GM21723 (cell line): ENCODE results near the gene HHIP.

Experiments used
- ATAC-seq: cut with Tn5 transposase; IDR thresholded peaks from one replicate; pipeline ENCODE4 v1.9.1; 2021; ENCODE audit warnings: mild to moderate bottlenecking, moderate library complexity; ENCODE audit not compliant: unreplicated experiment

Gene HHIP

GRCh38 chr4:144645631-144646522 lies at the start of gene HHIP:
TSS of gene HHIP (plus strand) at chr4:144646156. CDS start at chr4:144646676, 520 bp downstream.
- ATAC-seq: peak; percentile 43

- ATAC-seq: no peak
These were observed 48.8 kb upstream of the HHIP start for GRCh38 chr4:144597171-144597570.

GRCh38 chr4:144599621-144600020 lies 46.3 kb upstream of the HHIP start:
- ATAC-seq: no peak

DNA sequence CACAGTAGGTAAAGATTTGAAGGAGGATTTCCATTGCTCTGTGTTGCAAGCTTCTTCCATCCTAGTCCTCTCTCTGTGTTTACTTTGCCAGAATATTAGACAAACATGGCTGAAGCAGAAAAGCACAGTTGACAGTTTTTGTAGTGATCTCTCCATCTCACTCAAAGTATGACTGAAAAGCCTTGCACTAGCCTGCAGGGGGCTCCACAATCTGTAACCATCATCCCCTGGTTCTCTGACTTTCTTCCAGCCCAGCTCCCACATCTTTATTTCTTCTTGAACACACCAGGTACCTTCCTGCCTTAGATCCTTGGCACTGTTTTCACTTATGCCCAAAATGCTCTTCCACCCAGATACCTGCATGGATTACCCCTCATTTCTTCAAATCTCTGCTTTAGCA lies 34.1 kb upstream of the HHIP start:
- ATAC-seq: no peak

DNA sequence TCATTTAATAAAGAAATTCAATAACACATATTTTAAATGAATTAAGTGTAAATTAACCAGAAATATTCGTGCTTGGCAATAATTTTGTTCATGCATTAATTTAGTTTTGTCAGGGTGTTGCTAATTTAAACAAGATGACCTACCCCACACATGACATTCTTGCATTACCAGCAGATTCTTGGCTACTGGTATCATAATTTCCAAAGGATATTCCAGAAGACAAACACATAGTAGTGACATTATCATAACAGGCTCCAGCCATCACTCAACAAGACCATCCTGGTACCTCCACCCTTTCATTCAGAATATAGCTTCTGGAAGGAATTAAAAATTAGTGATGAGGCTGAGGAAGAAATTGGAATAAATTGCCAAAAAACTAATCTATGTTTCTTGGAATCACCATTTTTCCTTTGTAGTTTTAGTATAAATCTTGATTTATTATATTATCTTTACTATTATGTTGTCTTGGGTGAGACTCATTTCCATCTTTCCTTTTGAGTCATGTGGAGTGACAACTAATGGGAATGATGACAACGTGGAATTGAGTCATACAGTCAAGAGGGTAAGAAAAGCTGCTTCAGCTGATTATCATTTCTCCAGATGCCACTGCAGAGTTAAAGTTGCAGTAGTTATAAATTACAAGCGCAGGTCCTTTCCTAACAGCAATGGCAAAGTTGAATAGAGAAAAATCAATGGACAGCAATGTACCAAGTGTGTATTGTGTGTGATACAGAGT lies 30.9 kb upstream of the HHIP start:
- ATAC-seq: no peak

- ATAC-seq: no peak
These were observed 24.3 kb upstream of the HHIP start for GRCh38 chr4:144621681-144622080.

- no peak for ATAC-seq
These were observed 18.3 kb upstream of the HHIP start for GRCh38 chr4:144627663-144628076.

DNA sequence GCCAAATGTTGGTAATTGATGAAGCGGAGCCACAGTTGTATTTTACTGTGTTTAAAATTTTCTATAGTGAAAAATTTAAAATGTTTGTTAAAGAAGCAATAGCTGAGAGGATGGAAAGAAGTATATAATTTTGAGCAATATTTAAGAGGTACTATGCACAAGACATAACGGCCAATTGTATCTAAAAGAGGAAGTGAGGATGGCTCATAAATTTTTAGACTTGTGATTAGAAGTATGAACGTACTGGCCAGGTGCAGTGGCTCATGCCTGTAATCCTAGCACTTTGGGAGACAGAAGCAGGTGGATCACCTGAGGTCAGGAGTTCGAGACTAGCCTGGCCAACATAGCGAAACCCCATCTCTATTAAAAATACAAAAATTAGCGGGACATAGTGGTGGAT lies 12.7 kb upstream of the HHIP start:
- ATAC-seq: no peak

DNA sequence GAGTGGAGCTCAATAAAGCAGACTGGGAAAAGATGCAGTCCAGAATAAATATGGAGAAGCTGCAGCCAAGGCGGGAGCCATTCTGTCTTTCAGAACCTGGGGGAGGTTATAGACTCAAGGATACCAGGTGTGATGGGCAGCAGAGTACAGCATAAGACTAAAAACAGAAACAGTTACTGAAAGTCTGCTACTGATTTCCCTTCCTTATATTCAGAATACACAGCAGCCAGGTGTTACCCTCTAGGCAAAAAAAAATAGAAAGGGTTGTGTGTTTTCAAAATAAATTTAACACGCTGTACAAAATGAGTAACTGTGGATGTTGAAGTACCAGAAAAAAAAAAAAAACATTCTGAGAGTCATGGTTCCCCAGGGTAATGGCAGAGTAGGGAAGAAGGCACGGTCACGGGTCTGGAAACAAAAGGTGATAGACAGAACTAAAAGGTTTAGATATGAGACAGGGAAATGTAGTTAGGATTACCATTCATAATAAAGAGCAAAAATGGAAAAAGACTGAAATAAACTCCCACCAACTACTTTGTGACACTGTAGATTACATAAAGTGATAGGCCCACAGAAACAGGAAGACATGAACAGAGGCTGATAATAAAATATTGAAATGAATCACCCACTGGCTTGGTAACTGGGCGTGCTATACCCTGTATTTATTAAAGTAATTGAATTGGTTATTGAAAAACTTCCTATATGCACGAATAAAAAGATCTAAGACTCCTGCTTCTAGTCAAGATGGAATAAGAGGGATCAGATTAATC lies 10.8 kb upstream of the HHIP start:
- ATAC-seq: peak; percentile 100

- no peak for ATAC-seq
These were observed 1.4 kb upstream of the HHIP start for GRCh38 chr4:144644368-144645101.

DNA sequence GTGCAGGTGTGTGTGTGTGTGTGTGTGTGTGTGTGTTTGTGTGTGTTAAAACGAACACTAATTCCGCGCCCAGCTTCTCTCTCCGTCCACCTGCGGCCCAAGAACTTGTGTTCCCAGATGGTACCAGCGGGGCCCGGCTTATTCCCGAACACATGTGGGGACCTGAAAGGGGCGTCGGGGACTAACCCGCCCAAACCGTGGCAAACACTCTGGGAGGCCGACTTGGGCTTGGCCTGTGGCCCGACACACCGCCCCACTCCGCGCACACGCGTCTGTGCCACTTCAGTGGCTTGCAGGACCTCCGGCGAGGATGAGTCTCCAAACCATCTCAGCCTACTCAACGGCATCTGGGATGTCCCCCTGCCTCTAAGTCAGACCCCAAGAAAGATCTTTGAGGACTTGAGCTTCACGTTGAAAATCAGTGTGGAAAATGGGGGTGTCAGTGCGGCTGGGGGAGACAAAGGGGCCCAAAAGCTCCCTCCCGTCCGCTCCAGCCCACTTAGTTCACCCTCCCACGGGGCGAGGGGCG lies 790 bp upstream of the HHIP start:
- ATAC-seq: no peak

DNA sequence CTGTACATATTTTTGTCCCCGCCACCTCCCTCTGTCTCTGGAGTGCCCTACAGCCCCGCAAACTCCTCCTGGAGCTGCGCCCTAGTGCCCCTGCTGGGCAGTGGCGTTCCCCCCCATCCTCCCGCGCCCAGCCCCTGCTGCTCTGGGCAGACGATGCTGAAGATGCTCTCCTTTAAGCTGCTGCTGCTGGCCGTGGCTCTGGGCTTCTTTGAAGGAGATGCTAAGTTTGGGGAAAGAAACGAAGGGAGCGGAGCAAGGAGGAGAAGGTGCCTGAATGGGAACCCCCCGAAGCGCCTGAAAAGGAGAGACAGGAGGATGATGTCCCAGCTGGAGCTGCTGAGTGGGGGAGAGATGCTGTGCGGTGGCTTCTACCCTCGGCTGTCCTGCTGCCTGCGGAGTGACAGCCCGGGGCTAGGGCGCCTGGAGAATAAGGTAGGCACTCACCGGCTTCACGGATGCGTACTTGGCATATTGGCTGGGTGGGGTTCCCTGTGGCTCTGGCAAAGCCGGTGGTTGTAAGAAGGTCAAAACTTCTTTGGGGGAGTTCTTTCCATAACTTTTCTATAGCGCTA lies 653 bp downstream of the HHIP start:
- peak; percentile 19 for ATAC-seq

DNA sequence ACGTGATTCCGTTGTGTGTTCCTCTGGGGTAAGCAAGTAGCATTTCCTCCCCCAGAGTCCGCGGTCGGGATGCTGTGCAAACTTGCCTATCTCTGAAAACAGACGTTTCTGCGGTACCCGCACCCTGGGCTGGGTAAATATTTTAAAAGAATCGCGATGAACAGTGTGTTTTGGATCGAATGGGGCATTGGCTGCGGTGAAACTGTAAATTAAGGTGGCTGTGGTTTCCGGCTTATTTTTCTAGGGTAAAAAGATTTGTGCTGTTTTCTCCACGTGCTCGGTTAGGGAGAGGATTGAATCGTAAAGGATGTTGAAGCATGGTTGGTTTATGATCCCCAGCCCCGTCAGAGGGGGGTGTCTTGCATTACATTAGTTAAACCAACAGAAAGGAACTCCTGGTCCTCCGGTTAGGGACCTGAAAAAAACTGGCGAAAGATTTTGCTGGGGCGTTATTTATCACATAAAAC lies 1.2 kb downstream of the HHIP start:
- peak; percentile 14 for ATAC-seq

DNA sequence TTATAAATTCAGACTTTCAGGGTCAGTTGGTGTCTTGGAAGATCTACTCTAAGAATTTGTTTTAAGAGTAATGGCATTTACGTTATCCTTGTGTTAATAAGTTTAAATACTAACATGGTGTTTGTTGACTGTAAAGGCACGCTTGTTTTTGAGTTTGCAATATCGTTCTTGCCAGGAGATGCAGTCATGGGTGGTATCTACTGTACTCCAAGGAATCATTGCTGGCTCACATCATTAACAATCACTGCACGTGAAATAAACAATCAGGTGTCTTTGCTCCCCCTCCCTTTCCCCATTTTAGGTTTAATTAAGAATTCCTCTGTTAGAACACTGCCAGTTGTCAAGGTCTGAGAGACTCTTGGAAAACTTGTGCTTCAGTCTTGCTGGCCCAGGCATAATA lies 1.6 kb downstream of the HHIP start:
- ATAC-seq: no peak

DNA sequence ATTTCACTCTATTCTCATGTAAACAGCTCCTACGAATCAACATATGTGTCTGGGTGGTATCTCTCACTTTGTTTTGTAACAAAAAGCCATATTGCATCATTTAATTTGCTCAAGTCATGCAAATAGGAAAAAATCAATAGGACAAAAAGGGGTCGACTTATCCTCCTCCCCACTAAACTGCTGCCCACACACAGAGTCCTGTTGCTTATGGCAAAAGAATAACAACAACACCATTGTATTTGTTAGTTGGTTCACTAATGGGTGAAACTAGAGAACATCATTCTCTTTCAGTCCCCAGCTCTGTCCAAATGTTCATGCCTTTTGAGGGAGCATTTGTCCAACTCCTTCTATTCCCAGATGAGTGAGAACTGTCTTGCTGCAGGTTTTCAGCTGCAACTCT lies 2.1 kb downstream of the HHIP start:
- ATAC-seq: no peak

DNA sequence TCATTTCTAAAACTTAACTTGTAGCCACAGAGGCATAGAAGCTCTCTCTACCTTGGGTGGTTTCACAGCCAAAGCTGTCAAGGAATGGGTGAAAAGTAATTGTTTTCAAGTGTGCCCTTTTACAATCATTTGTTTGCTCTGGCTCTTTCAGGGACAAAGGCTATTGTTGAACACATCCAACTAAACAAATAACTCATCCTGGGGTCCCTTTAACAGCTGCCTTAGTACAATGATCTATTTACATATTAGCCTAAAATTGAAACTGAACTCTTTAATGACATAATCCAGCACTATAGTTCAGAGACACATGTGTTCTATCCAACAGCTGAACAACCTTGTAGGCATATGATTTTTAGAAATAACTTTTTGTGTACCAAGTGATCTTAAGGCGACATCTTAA lies 3.7 kb downstream of the HHIP start:
- ATAC-seq: no peak

- ATAC-seq: no peak
These were observed 4.5 kb downstream of the HHIP start for GRCh38 chr4:144650311-144651005.

DNA sequence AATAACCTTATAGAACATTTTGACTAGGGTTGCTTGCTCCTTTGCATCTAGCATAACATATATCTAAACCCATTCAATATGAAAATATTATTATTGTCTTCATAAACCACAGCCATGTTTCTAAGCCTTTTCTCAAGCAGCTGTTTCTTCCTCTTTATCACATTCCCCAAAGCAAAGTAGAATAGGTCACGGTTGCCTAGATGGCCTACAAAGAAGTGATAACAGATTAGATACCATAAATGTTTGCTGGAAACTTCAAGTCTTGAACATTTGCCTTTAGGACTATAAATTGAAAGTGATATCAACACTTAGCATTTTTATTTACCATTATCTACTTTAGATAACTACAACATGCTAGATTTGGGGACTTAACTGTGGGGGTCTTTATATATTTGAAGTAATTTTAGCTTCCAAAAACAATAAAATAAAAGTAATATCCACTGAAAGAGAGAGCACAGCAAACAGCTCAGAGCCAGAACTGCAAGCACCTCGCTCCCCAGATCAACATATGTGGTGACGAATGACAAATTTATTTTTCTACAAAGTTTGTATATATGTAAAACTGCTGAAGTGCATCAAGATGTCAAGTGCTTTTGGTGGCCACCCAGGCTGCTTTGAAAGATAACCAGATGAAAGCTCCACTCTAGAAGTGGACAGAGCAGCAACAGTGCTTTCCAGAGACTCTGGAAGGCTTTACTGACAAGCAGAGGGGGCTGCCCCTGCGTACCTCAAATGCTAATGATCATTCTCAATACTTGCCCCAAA lies 8.0 kb downstream of the HHIP start:
- ATAC-seq: no peak

DNA sequence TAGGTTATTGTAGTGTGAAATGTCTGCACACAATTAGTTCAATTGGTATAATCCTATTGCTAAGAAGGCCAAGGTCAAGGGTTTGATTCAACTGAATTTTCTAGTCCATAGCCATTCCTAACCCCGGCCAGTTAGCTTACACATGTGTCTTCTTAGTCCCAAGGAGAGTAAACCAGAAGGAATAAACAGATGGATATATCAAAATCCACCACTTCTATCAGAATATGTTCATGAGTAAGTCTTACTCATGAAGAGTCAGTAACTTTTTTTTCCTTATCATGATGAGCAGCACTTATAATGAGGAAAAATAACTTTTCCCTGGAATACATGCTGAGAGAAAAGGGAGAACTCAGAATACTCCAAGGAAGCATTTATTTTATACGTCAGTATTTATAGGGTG lies 9.5 kb downstream of the HHIP start:
- ATAC-seq: no peak
